MM.1S (cell line): ENCODE data around the gene ETHE1.

Source experiments
- CTCF ChIP-seq: fragments of 300-600 bp; sonication (generic); IDR thresholded peaks from 2 replicates; pipeline ENCODE4 v1.5.1; 2016; ENCODE audit warnings: antibody characterized with exemption, low read length, mixed read lengths
- EZH2phosphoT487 ChIP-seq: fragments of 300-600 bp; sonication (generic); IDR thresholded peaks from 2 replicates; pipeline ENCODE4 v1.6.1; 2018; ENCODE audit warnings: antibody characterized with exemption, low read length

- TF ChIP-seq CTCF (no peak), EZH2phosphoT487 (no peak)
These were observed 41.0 kb downstream of the ETHE1 start for GRCh38 chr19:43485951-43486350.
